SK-N-SH treated with all-trans-retinoic acid at 6 μM for 48 hours (cell line): ENCODE measurements around the gene FLII.

Source experiments
- ATAC-seq: fragments of 200-7000 bp; cut with Tn5 transposase; 3 replicates; pipeline ENCODE4 v1.9.1; 2020; ENCODE audit warnings: mild to moderate bottlenecking, moderate library complexity
- BACH2 ChIP-seq: fragments of 250-450 bp; sonication (Bioruptor Pico); IDR thresholded peaks from 2 replicates; pipeline ENCODE4 v1.9.0; 2021; ENCODE audit warnings: mild to moderate bottlenecking, borderline replicate concordance
- CREB5 ChIP-seq: fragments of 250-450 bp; sonication (Bioruptor Pico); IDR thresholded peaks from 2 replicates; pipeline ENCODE4 v1.5.1; 2020; ENCODE audit warnings: low read depth, mild to moderate bottlenecking, moderate library complexity
- CSDC2 ChIP-seq: fragments of 250-450 bp; sonication (Bioruptor Pico); IDR thresholded peaks from 2 replicates; pipeline ENCODE4 v1.5.0; 2020; ENCODE audit warnings: mild to moderate bottlenecking, moderate library complexity
- CSRNP3 ChIP-seq: fragments of 250-450 bp; sonication (Bioruptor Pico); IDR thresholded peaks from 2 replicates; pipeline ENCODE4 v1.5.1; 2021; ENCODE audit warnings: mild to moderate bottlenecking, moderate library complexity
- ESRRG ChIP-seq: fragments of 250-450 bp; sonication (Bioruptor Pico); IDR thresholded peaks from 2 replicates; pipeline ENCODE4 v1.6.1; 2021; ENCODE audit warnings: mild to moderate bottlenecking
- GLIS3 ChIP-seq: fragments of 250-450 bp; sonication (Bioruptor Pico); IDR thresholded peaks from 2 replicates; pipeline ENCODE4 v1.5.0; 2020; ENCODE audit warnings: mild to moderate bottlenecking, moderate library complexity
- ISL1 ChIP-seq: fragments of 250-450 bp; sonication (Bioruptor Pico); IDR thresholded peaks from 2 replicates; pipeline ENCODE4 v2.1.2; 2022; ENCODE audit warnings: mild to moderate bottlenecking, moderate library complexity
- OSR1 ChIP-seq: fragments of 250-450 bp; sonication (Bioruptor Pico); IDR thresholded peaks from 2 replicates; pipeline ENCODE4 v1.8.0; 2022; ENCODE audit warnings: moderate library complexity, mild to moderate bottlenecking, inconsistent platforms
- PATZ1 ChIP-seq: fragments of 250-450 bp; sonication (Bioruptor Pico); IDR thresholded peaks from 2 replicates; pipeline ENCODE4 v1.8.0; 2020; ENCODE audit warnings: mild to moderate bottlenecking, moderate library complexity, borderline replicate concordance
- POU6F1 ChIP-seq: fragments of 250-450 bp; sonication (Bioruptor Pico); IDR thresholded peaks from 2 replicates; pipeline ENCODE4 v1.8.0; 2021; ENCODE audit warnings: low read depth, mild to moderate bottlenecking, moderate library complexity, borderline replicate concordance
- PPARA ChIP-seq: fragments of 250-450 bp; sonication (Bioruptor Pico); IDR thresholded peaks from 2 replicates; pipeline ENCODE4 v1.5.0; 2020; ENCODE audit warnings: mild to moderate bottlenecking, borderline replicate concordance
- SNAI2 ChIP-seq: fragments of 250-450 bp; sonication (Bioruptor Pico); IDR thresholded peaks from 2 replicates; pipeline ENCODE4 v1.5.0; 2020; ENCODE audit warnings: mild to moderate bottlenecking, moderate library complexity
- TCF4 ChIP-seq: fragments of 250-450 bp; sonication (Bioruptor Pico); IDR thresholded peaks from 2 replicates; pipeline ENCODE4 v1.8.0; 2021; ENCODE audit warnings: mild to moderate bottlenecking, moderate library complexity, borderline replicate concordance
- TOX ChIP-seq: fragments of 250-450 bp; sonication (Bioruptor Pico); IDR thresholded peaks from 2 replicates; pipeline ENCODE4 v1.8.0; 2021; ENCODE audit warnings: mild to moderate bottlenecking, moderate library complexity, borderline replicate concordance
- TSHZ2 ChIP-seq: fragments of 250-450 bp; sonication (Bioruptor Pico); IDR thresholded peaks from 2 replicates; pipeline ENCODE4 v1.5.0; 2020; ENCODE audit warnings: mild to moderate bottlenecking, moderate library complexity
- ZFP3 ChIP-seq: fragments of 250-450 bp; sonication (Bioruptor Pico); IDR thresholded peaks from 2 replicates; pipeline ENCODE4 v1.5.0; 2020; ENCODE audit warnings: mild to moderate bottlenecking, moderate library complexity
- ZFP30 ChIP-seq: fragments of 450-650 bp; formaldehyde crosslinking; IDR thresholded peaks from 2 replicates; pipeline ENCODE4 v1.5.0; 2022; ENCODE audit warnings: mild to moderate bottlenecking, moderate library complexity
- ZNF565 ChIP-seq: fragments of 450-650 bp; formaldehyde crosslinking; conservative IDR thresholded peaks from 2 replicates; pipeline ENCODE4 v1.5.0; 2020; ENCODE audit warnings: low read depth, mild to moderate bottlenecking, moderate library complexity
- ZNF70 ChIP-seq: fragments of 450-650 bp; formaldehyde crosslinking; IDR thresholded peaks from 2 replicates; pipeline ENCODE4 v1.5.0; 2020; ENCODE audit warnings: mild to moderate bottlenecking, moderate library complexity

Gene FLII

GRCh38 chr17:18229254-18229653, 29.3 kb downstream of the FLII start:
- ATAC-seq, result no peak
- TF ChIP-seq ISL1 (no peak), POU6F1 (no peak), TCF4 (no peak), PATZ1 (no peak), GLIS3 (CRISPR knock-in tag) (no peak), OSR1 (no peak), TOX (CRISPR knock-in tag) (no peak), ZFP30 (CRISPR knock-in tag) (no peak), ESRRG (CRISPR knock-in tag) (no peak), SNAI2 (CRISPR knock-in tag) (no peak), BACH2 (CRISPR knock-in tag) (no peak), ZFP3 (CRISPR knock-in tag) (no peak), ZNF70 (CRISPR knock-in tag) (no peak), PPARA (CRISPR knock-in tag) (no peak), TSHZ2 (no peak), CSRNP3 (CRISPR knock-in tag) (no peak)

- TF ChIP-seq CSRNP3 (CRISPR knock-in tag) (no peak), ZNF70 (CRISPR knock-in tag) (no peak), POU6F1 (no peak), CSDC2 (CRISPR knock-in tag) (no peak), CREB5 (CRISPR knock-in tag) (no peak), ZFP3 (CRISPR knock-in tag) (no peak)
- no peak for ATAC-seq
These were observed 30.3 kb downstream of the FLII start for GRCh38 chr17:18228176-18228682.

- ATAC-seq, result no peak
- TF ChIP-seq ZFP30 (CRISPR knock-in tag) (no peak), PATZ1 (no peak), POU6F1 (no peak), ZNF70 (CRISPR knock-in tag) (no peak), ZNF565 (CRISPR knock-in tag) (no peak), ZFP3 (CRISPR knock-in tag) (no peak), TOX (CRISPR knock-in tag) (no peak), CSRNP3 (CRISPR knock-in tag) (no peak)
These were observed 30.9 kb downstream of the FLII start for GRCh38 chr17:18227635-18228034.
